Mesenteric fat pad (tissue), 1 donor: ENCODE data around the gene DEFB118. TPM values are rescaled to one million over a fixed set of nuclear protein-coding genes. Genes with fewer than 3 reads are reported as not detected.
"Not testable (repeated sequence)": the region's sequence is repeated elsewhere in the genome, so short reads cannot be mapped to it uniquely, and the experiment has no call there.

Experiments used
- DNase-seq: peaks from one replicate; pipeline ENCODE4 v3.0.0-alpha.2; 2020; ENCODE audit warnings: low spot score
- long read RNA-seq: library from polyadenylated mRNA; unstranded; transcript quantifications from one replicate; pipeline ENCODE4 v2.0.0, GENCODE V29; 2020
- total RNA-seq: library from RNA; stranded (reverse); fragmentation: NEBNext Ultra II Directional; extraction: Animal tissue kit (Norgen Biotek cat#: 25700); gene quantifications from one replicate; pipeline ENCODE4 v1.2.1, GENCODE V29; 2021
- donor health status: DM: yes; HTN: yes; CAD: no.

Gene DEFB118, protein sequence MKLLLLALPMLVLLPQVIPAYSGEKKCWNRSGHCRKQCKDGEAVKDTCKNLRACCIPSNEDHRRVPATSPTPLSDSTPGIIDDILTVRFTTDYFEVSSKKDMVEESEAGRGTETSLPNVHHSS
- total RNA-seq, result not detected
- long read RNA-seq, result 0 reads

GRCh38 chr20:31368301-31368700, at the start of gene DEFB118:
Gene DEFB118, plus strand, starts transcription at chr20:31368601. Its CDS starts 50 bp downstream, at chr20:31368651.
- DNase-seq, result no peak

DNA sequence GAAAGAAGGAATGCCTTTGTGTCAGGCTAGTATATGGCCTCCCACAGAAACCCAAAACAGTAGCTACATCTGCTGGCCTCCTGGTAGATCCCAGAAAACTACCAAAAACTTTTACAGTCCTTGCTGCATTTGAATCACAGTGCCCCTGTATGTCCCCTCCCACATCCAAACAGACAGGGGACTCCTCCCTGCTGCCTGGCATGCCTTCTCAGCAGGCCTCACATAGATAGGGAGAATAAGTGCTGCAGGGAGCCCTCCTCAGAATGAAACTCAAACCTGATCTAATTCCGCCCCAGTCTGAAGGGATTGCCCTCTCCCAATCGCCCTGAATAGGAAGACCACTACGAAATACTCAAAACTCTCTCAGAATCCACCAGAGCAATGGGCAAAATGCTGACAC, 45.9 kb upstream of the DEFB118 start:
- no peak for DNase-seq

- DNase-seq, result no peak
These were observed 37.5 kb upstream of the DEFB118 start for GRCh38 chr20:31330893-31331292.

DNA sequence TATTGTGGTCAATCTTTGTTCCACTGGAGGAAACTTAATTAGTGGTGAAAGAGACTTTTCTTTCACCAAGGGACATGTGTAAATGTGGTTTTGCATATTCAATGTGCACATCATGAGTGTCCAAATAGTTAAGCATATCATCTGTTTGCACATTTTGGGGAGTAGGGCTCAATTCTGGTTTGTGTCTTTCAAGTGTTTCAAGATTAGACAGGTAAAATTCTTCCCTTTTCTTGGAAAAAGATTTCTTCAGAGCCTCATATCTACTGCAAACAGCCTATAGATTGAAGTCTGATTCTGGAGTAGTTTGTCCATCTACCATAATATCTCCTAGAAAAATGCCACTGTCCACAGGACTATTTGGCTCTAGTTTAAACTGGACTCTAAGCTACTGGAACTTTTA, 26.9 kb upstream of the DEFB118 start:
- no peak for DNase-seq

GRCh38 chr20:31355981-31356380, 12.4 kb upstream of the DEFB118 start:
- DNase-seq, result no peak

DNA sequence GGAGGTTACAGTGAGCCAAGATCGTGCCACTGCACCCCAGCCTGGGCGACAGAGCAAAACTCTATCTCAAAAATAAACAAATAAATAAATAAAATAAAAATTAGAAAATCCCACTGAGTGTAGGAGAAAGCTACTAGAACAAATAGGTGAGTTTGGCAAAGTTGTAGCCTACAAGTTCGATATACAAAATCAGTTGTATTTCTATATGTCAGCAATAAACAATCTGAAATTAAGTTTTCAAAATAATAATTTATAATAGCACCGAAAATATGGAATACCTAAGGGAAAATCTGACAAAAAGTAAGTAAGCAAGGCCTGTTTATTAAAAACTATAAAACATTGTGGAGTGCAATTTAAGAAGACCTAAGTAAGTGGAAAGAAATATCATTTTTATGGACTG, 5.1 kb upstream of the DEFB118 start:
- DNase-seq, result no peak

DNA sequence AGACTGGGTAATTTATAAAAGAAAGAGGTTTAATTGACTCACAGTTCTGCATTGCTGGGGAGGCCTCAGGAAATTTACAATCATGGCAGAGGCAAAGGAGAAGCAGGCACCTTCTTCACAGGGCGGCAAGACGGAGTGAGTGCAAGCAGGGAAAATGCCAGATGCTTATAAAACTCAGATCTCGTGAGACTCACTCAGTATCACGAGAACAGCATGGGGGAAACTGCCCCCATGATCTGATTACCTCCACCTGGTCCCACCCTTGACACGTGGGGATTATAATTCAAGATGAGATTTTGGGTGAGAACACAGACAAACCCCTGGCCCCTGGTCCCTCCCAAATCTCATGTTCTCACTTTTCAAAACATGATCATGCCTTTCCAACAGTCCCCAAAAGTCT, 4.1 kb upstream of the DEFB118 start:
- not testable (repeated sequence) for DNase-seq

- DNase-seq, result no peak
These were observed 5.9 kb downstream of the DEFB118 start for GRCh38 chr20:31374346-31374745.

- no peak for DNase-seq
These were observed 22.1 kb downstream of the DEFB118 start, which contains the start of gene DEFB119 for GRCh38 chr20:31390490-31390889. Gene DEFB119, minus strand, starts transcription at chr20:31390590. Its CDS starts 107 bp downstream, at chr20:31390483.

GRCh38 chr20:31392836-31393235, 24.4 kb downstream of the DEFB118 start:
- DNase-seq, result no peak

GRCh38 chr20:31394900-31395299, 26.5 kb downstream of the DEFB118 start:
- DNase-seq, result no peak

GRCh38 chr20:31403886-31404285, 35.5 kb downstream of the DEFB118 start:
- DNase-seq, result no peak

GRCh38 chr20:31406115-31406514, 37.7 kb downstream of the DEFB118 start, which contains the start of gene DEFB121:
Gene DEFB121, minus strand, starts transcription at chr20:31406215. Its CDS starts 63 bp downstream, at chr20:31406152.
- no peak for DNase-seq

DNA sequence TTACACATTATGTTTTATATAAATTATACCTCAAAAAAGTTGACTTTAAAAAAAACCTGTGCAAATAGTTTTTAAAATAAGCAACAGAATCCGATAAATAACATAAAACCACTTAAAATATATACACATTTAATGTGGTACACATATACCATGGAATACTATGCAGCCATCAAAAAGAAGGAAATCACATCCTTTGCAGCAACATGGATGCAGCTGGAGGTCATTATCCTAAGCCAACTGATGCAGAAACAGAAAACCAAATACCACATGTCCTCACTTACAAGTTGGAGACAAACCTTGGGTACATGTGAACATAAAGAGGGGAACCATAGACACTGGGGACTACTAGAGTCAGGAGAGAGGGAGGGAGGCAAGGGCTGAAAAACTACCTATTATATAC, 41.6 kb downstream of the DEFB118 start:
- DNase-seq, result no peak

- no peak for DNase-seq
These were observed 46.0 kb downstream of the DEFB118 start for GRCh38 chr20:31414381-31414780.

GRCh38 chr20:31415653-31416052, 47.3 kb downstream of the DEFB118 start:
- DNase-seq, result no peak

GRCh38 chr20:31418307-31418706, 49.9 kb downstream of the DEFB118 start:
- no peak for DNase-seq

Other genes with a start within 250 kb of the DEFB118 start
- not detected for gene DEFB115, start 110.9 kb upstream of the DEFB118 start, total RNA-seq
- gene DEFB116, start 60.0 kb upstream of the DEFB118 start, total RNA-seq, result not detected
- not detected for gene DEFB119, start 22.0 kb downstream of the DEFB118 start, total RNA-seq
- not detected for gene DEFB121, start 37.6 kb downstream of the DEFB118 start, total RNA-seq
- not detected for gene DEFB123, start 72.0 kb downstream of the DEFB118 start, total RNA-seq
- 1.7 TPM for gene DEFB124, start 106.5 kb downstream of the DEFB118 start, total RNA-seq
- 2.7 TPM for gene REM1, start 106.7 kb downstream of the DEFB118 start, total RNA-seq
- gene HM13, start 145.8 kb downstream of the DEFB118 start, total RNA-seq, result 186 TPM
- 223 TPM for gene ID1, start 236.7 kb downstream of the DEFB118 start, total RNA-seq